GM18870 (cell line): Measurements from ENCODE around the gene EIF4G3.
"Not testable (repeated sequence)": the region's sequence is repeated elsewhere in the genome, so short reads cannot be mapped to it uniquely, and the experiment has no call there.

ENCODE experiments used
- ATAC-seq: cut with Tn5 transposase; IDR thresholded peaks from one replicate; pipeline ENCODE4 v1.9.1; 2021; ENCODE audit warnings: moderate library complexity; ENCODE audit not compliant: unreplicated experiment

The EIF4G3 gene

DNA sequence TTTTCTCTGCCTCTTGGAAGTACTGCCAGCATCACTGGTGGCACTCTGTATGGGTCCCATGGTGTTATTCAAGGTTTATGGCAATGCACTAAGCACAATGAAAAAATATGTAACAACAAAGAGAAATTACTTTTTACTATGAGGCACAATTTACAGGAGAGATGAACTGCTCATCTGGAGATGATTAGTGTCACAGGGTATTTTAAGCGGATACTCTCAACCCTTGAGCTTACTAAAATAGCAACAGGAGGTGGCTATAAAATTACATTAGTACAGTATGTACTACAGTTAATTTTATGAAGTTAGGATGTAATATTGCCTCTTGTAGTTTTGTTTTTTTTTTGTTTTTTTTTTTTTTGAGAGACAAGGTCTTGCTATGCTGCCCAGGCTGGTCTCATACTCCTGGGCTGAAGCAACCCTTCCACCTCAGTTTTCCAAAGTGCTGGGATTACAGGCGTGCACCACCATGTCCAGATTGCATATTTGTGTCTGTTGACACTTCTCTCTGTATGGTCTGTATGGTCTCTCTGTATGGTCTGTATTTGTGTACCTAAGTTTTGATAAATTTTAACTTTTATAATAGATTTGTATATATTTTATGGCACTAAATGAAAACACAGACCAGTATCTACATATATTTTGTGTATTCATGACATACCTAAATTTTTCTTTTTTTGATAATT, 214.0 kb downstream of the EIF4G3 start:
- no peak for ATAC-seq

DNA sequence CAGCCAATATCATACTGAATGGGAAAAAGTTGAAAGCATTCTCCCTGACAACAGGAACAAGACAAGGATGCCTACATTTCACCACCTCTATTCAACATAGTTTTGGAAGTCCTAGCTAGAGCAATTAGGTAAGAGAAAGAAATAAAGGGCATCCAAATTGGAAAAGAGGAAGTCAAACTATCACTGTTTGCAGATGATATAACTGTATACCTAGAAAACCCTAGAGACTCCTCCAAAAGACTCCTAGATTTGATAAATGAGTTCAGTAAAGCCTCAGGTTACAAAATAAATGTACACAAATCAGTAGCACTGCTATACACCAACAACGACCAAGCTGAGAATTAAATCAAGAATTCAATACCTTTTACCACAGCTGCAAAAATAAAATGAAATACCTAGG, 218.3 kb downstream of the EIF4G3 start:
- no peak for ATAC-seq

DNA sequence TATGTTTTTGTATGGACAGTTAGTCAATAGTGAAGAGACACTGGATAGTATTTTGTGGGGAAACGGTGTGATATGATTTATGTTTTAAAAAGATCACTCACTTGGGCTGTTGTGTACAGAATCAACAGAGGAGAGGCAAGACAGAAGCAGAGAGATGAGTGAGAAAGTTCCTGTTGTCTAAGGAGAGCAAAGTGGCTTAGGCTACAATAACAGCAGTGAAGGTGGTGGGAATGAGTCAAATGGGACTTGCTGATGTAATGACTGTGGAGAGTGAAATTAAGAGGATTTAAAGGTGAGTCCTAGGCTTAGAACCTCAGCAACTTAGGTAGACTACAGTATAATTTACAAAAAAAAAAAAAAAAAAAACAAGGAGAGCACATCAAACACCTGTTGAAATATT, 220.4 kb downstream of the EIF4G3 start:
- no peak for ATAC-seq

DNA sequence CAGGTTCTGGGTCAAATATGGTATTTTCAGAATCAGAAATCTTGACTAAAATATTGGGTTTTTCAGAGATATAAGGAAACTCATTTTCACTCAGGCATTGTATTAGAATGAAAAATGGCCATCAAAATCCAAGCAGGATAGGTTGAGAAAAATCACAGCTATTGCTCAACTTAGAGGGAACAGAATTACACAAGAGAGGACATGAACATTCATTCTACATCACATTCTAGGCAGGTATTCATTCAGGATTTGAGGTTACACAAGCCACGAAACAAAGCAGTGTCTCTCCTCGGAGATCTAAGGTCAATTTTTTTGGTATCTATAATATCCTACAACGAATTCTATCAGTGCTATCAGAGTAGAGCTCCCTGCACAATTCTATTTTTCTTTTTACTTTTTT, 226.0 kb downstream of the EIF4G3 start:
- ATAC-seq = no peak

DNA sequence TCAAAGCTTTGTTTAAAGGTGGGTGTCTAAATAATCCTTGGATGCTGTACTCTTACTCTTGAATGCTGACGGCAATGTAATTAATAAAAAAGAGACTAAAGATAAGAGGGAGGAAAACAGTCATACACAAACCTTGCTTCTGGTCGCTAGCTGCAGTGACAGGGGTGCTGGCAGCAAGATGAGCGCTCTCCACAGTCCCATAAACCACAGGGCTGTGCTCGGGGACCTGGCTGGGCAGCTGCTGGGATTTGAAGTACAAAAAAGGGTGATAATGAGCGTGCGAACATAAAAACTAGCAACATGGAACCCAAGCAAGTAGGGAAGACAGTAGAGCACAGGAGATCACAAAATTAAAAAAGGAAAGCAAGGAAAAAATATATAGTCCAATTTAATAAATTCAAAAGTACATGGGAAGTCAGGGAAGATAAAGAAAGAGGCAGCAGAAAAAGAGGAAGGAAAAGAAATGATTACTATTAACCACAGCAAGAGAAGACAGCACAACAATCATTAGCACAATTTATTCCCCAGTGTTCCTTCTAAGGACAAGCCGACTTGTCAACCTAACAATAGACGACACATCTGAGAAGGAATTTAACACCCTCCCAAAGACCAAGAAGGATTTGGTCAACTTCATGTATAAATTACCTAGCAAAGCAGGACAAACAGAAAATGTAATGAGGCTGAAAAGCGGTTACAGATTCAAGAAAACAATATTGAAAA, 226.7 kb downstream of the EIF4G3 start:
- no peak for ATAC-seq

DNA sequence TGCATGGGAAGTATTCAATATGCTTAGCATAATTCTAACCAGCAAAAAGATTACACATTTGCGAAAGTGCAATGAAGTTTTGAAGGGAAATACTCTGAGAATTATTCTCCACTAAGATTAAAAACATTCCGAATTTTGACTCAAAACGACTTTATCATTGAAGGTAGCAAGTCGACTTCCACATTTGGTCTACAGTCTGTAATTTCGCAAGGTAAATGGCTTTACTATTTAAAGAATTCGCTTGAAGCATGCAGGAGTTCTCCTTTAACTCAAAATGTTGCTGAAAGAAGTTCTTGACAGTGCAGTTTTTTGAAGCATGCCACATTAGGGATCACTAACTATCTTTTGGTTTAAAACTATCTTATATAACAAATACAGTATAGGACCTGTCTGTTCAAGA, 228.6 kb downstream of the EIF4G3 start:
- no peak for ATAC-seq

DNA sequence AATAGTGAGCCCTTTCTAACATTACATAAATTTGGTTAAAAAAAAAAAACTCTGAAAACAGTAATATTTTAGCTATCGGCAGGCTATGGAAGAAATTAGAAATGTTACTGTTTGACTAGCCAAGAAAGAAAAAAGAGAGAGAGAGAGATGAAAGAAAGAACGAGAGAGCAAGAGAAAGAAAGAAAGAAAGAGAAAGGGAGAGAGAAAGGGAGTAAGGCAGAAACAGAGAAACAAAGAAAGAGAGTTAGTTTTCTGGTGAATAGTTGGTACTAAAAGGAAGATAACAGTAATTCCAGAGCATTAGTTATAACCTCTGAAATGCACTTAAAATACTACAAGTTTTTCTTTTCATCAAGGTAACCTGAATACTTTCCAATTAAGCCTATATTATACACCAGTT, 229.3 kb downstream of the EIF4G3 start:
- ATAC-seq = no peak

DNA sequence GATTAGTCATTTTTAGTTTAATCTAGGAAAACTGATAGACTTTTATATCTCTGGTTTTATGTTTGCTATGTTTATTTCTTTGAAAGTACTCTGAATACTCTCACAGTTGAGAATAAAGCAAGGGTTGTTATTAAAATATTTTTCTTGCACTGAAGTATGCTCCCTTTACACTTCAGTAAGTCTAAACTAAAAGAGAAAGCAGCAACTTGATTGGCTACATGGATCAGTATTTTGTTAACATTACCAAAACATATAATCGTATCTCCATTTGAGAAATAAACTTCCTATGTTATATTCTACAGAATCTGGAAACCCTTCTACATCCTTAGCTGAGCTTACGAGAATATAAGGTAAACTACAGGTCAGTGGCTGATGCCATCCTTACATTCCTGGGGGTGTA, 240.1 kb downstream of the EIF4G3 start:
- ATAC-seq = no peak

DNA sequence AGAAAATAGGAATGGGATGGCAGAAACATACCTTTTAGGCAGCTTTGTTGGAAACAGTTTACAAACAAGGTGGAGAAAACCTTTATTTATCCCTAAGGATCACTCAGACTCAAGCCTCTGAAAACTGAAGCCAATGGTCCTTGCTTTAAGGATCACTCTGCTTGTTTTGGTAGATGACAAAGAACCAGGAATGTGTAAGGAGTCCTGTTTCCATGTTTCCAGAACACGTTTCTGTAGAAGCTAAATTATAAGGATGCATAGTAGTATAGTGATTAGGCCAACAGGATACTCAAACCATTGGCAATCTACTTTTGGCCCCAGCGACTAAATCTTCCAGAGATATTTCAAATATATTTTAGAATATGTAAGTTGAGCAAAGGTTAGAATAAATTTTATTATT, 240.5 kb downstream of the EIF4G3 start:
- ATAC-seq = no peak

DNA sequence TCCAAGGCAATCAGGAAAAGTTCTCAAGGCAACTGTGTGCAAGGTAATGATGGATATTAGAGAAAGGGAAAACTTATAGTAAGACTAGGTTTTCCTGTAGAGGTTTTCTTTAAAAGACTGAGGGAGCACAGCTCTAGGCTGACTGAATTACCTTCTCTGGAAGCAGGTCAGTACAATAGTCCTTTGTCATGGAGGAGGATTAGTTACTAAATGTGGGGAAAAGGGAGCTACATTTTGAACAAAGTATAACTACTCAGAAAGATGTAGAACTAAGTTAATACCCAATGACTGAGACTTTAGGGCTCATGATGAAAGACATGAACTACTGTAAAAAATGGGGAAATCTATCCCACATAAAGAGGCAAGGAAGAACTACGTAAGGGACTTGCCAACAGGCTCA, 241.0 kb downstream of the EIF4G3 start:
- no peak for ATAC-seq

DNA sequence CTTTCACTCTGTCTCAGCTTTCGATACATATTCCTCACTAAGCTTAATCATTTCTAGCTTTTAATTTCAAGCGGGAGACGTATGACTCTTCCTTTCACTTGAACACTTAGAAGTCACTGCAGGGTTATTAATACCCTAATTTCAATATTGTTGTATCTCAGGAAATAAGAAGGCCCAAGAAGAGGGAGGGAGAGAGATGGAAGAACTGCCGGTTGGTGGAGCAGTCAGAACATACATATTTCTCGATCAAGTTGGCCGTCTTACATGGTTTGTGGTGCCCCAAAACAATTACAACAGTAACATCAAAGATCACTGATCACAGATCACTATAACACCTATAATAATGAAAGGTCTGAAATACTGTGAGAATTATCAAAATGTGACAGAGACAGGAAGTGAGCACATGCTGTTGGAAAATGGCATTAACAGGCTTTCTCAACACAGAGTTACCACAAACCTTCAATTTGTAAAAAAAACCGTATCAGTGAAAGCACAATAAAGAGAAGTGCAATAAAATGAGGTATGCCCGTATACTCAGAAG, 244.2 kb downstream of the EIF4G3 start:
- no peak for ATAC-seq

DNA sequence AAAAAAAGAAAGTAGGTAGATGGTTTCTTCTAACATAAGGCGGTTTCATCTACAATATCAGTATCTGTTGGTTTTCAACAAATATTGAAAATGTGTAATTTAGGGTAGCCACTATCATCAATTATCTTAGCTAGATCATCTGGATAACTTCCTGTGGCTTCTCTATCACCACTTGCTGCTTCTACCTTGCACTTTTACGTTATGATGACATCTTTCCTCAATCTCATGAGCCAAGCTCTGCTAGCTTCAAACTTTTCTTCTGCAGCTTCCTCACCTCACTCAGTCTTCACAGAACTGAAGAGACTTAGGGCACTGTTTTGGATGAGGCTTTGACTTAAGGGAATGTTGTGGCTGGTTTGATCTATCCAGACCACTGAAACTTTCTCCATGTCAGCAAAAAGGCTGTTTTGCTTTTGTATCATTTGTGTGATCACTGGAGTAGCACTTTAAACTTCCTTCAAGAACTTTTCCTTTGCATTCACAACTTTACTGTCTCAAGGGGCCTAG, 244.7 kb downstream of the EIF4G3 start:
- no peak for ATAC-seq

DNA sequence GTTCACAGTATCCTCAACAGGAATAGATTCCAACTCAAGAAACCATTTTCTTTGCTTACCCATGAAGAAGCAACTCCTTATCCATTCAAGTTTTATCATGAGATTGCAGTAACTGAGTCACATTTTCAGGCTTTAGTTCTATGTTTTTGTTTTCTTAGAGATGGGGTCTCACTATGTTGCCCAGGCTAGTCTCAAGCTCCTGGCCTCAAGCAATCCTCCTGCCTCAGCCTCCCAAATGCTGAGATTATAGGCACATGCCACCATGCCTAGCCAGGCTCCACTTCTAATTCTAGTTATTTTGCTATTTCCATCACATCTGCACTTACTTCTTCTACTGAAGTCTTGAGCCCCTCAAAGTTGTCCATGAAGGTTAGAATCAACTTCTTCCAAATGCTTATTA, 246.3 kb downstream of the EIF4G3 start:
- no peak for ATAC-seq

DNA sequence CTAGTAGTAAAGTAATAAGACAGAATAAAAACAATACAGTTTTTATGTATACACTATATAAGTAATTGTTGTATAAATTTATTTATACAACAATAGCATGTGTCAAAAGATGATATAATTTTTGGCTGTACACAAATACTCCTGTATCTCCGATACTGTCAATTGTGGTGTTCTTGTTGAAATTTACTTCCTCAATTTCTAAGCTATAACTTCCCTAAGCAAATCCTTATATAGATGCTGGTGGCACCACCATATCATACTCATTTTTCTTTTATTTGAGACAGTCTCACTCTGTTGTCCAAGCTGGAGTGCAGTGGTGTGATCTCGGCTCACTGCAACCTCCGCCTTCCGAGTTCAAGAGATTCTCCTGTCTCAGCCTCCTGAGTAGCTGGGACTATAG, 248.6 kb downstream of the EIF4G3 start:
- ATAC-seq = no peak

DNA sequence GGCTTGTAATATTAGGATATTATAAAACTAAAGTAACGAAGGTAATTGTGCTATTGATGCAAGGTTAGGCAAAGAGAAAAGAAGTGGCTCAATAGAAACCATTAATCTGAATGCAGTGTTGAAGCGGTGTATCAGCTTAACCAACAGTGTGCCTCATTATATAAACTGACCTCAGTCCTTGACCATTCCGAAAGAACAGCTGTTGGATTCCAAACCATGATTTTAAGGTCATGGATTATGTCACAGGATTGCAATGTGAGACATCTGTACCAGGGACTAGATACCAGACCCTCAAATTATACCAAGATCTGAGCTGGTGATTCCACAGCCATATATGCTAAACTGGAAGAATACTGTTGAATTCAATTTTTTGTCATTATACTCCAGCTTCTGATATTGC, 255.4 kb downstream of the EIF4G3 start:
- ATAC-seq = no peak

DNA sequence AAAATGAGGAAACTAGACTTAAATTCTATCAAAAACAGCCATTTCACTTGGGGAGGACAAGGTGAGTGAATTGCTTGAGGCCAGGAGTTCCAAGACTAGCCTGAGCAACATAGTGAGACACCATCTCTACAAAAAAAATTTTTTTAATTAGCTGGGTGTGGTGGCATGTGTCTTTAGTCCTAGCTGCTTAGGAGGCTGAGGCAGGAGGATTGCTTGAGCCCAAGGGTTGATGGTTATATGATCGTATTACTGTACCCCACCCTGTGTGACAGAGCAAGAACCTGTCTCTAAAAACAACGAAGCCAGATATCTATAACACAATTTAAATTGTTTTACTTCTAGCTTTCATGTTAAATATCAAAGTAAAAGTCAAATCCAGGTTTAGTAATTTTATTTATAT, 263.5 kb downstream of the EIF4G3 start:
- no peak for ATAC-seq

DNA sequence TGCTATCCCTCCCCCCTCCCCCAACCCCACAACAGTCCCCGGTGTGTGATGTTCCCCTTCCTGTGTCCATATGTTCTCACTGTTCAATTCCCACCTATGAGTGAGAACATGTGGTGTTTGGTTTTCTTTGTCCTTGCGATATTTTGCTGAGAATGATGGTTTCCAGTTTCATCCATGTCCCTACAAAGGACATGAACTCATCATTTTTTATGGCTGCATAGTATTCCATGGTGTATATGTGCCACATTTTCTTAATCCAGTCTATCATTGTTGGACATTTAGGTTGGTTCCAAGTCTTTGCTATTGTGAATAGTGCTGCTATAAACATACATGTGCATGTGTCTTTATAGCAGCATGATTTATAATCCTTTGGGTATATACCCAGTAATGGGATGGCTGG, 269.2 kb downstream of the EIF4G3 start:
- not testable (repeated sequence) for ATAC-seq

DNA sequence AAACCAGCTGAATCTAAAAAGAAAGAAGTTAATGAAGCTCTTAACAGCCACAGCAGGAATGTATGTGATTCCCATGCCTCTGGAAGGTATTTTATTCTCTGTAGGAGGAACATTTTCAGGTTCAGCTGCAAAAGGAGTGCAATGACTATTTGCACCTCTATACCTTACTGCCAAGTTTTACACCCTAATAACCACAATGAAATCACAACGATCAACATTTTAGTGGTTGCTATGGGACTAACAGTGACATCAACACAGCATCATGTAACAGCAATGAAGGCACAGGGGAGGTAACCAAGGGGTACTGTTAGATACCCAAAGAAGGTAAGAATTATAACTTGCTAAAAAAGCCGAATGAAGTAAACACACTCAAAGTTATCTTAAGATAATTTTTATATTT, 273.3 kb downstream of the EIF4G3 start:
- ATAC-seq = no peak

DNA sequence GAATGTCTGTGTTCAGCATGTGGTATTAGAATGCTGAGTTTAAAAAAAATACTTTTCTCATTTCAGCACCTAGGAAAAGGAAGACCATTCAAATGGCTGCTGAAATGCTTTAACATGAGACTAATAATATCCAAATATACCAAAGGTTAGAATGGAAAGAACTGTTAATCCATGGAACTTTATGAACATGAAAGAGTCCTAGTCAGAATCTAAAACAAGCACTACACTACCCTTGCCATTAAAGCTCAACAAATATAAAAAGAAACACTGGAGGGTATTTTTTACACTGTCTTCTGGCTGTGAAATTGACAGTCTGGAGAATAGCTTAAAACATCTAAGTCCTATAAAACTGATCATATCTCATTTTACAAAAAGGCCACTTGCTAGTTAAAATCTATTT, 276.6 kb downstream of the EIF4G3 start:
- ATAC-seq = no peak

DNA sequence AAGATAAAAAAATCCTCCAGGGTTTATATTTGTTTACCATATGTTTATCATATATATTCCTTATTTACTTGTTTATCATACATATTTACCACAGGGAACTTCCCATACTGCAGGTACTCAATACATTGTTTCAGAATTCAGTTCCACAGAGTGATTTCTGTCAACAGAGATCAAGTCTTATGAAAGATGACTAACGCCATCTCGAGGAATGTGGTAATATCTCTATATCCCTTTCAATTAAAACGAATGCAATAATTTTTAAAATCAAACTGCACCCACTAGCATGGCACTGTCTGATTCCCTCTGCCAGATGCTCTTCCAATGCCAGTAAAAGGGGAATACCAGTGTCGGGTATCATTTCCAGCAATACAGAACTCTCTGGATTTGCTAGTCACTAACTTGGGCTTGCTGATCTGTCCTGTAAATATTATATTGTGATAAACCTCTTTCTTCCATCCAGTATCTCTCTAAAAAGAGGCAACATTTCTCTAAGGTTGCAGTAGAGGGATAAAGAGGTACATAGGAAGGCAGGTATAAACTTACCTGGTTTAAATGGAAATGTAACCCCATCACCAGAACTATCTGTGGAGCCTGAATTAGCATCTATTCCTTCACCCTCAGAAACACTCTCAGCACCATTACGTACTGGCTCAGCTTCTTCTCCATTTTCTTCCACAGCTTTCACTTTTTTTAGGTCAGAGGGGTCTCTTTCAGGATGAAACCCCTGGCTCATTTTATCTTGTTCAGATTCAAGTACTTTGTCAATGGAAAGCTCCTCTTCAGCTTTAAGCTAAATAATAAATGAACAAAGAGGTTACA, 277.3 kb downstream of the EIF4G3 start:
- ATAC-seq = no peak

DNA sequence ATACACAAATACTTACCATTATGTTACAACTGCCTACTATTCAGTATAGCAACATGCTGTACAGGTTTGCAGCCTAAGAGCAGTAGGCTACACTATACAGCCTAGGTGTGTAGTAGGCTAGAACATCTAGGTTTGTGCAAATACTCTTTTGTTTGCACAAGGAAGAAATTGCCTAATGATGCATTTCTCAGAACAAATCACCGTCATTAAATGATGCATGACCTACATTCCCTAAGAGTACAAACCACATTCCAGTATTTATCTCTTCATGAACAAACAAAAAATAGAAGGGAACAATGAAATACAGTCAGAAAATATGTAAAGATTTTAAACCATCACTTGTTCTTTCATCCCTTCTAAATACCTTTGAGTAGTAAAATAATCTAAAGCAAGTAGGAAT, 279.9 kb downstream of the EIF4G3 start:
- no peak for ATAC-seq

DNA sequence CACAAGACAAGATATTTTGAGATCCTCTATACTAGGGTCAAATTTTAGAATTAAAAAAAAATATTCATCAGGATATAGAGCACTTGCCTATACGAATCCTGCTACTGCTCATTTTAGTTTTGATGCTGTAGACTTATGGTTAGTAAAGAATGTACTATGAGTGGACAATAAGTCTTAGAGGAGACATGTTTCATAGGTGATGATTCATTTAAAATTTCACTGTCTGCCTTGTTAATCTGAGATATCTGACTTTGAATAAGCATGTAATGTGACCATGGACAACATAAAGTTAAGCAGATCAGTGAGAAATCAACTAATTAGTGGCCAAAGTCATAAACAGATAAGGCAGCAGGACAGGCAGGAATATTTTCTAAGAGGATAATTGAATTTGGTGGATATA, 282.8 kb downstream of the EIF4G3 start:
- no peak for ATAC-seq
